Measurements from ENCODE around the gene DOCK6. TPM values are rescaled to one million over a fixed set of nuclear protein-coding genes. Genes with fewer than 3 reads are reported as not detected.

The DOCK6 gene
- total RNA-seq, 1 experiment from 2014 or later, result 29.4 TPM

- no peaks in the 10 kb centered on the region for H3K27me3 ChIP-seq (ENCODE audit: low read length)
- TF ChIP-seq EZH2phosphoT487 (IDR thresholded peaks at IDR 0.05; ENCODE audit: borderline replicate concordance, low read length) (no peak), CTCF (conservative IDR thresholded peaks at IDR 0.05; ENCODE audit: low read depth, low read length) (no peak), EZH2 (IDR thresholded peaks at IDR 0.05; ENCODE audit: low read length, unreplicated experiment) (no peak)
- CTCF ChIA-PET, result no interaction called here
- no peaks in the 10 kb centered on the region for H3K79me2 ChIP-seq (ENCODE audit: low read length)
- H3K4me2 ChIP-seq (ENCODE audit: low read length), result no peak overlapping the region
- no TSS peak for BruUV-seq (replicated peaks)
- peaks cover 8% of the 10 kb centered on the region; the same call in 1 of the 2 replicates for H3K9me3 ChIP-seq (ENCODE audit: low read length)
- intact Hi-C loops (cut with micrococcal nuclease), result no loop called here
- POLR2A ChIA-PET (ENCODE audit: unreplicated experiment), result no interaction called here
- H3K9me2 ChIP-seq (replicated peaks; ENCODE audit: low read length), result no peaks in the 10 kb centered on the region
- no peaks in the 10 kb centered on the region for H3K4me1 ChIP-seq (ENCODE audit: insufficient read depth, low read length)
- H3F3A ChIP-seq (ENCODE audit: low read length, unreplicated experiment), result no peaks in the 10 kb centered on the region
- ATAC-seq, result no peak
- no peaks in the 10 kb centered on the region for H4K20me1 ChIP-seq (ENCODE audit: low read length)
- H3K4me3 ChIP-seq (ENCODE audit: low read length), result no peak overlapping the region
- H3K36me3 ChIP-seq (ENCODE audit: low read depth, low read length), result peaks cover 26% of the 10 kb centered on the region
- DNase-seq, result no peak
- H2AFZ ChIP-seq (ENCODE audit: low read length), result no peak overlapping the region
- H3K9ac ChIP-seq (ENCODE audit: low read length), result no peak overlapping the region
- no peak overlapping the region for H3K27ac ChIP-seq (ENCODE audit: low read length)
These were observed 36.5 kb downstream of the DOCK6 start for GRCh38 chr19:11225815-11226214.

GRCh38 chr19:11225172-11225571 lies 37.2 kb downstream of the DOCK6 start:
- DNase-seq, result no peak
- Histone ChIP-seq H3K9me3 (ENCODE audit: low read length) (peaks cover 8% of the 10 kb centered on the region; the same call in 1 of the 2 replicates), H3K4me2 (ENCODE audit: low read length) (no peak overlapping the region), H3K27ac (ENCODE audit: low read length) (no peak overlapping the region), H4K20me1 (ENCODE audit: low read length) (no peaks in the 10 kb centered on the region), H3K4me1 (ENCODE audit: insufficient read depth, low read length) (no peaks in the 10 kb centered on the region), H3K27me3 (ENCODE audit: low read length) (no peaks in the 10 kb centered on the region), H3K9ac (ENCODE audit: low read length) (no peak overlapping the region), H3K79me2 (ENCODE audit: low read length) (no peaks in the 10 kb centered on the region), H3K36me3 (ENCODE audit: low read depth, low read length) (peaks cover 26% of the 10 kb centered on the region), H2AFZ (ENCODE audit: low read length) (no peak overlapping the region), H3F3A (ENCODE audit: low read length, unreplicated experiment) (no peaks in the 10 kb centered on the region), H3K9me2 (replicated peaks; ENCODE audit: low read length) (no peaks in the 10 kb centered on the region), H3K4me3 (ENCODE audit: low read length) (no peak overlapping the region)
- CTCF ChIA-PET, result no interaction called here
- POLR2A ChIA-PET (ENCODE audit: unreplicated experiment), result no interaction called here
- intact Hi-C loops (cut with micrococcal nuclease), result no loop called here
- TF ChIP-seq CTCF (conservative IDR thresholded peaks at IDR 0.05; ENCODE audit: low read depth, low read length) (no peak), EZH2 (IDR thresholded peaks at IDR 0.05; ENCODE audit: low read length, unreplicated experiment) (no peak), EZH2phosphoT487 (IDR thresholded peaks at IDR 0.05; ENCODE audit: borderline replicate concordance, low read length) (no peak)
- no peak for ATAC-seq
- BruUV-seq (replicated peaks), result no TSS peak

- Histone ChIP-seq H3K9me3 (ENCODE audit: low read length) (peaks cover 8% of the 10 kb centered on the region; the same call in 1 of the 2 replicates), H3K27me3 (ENCODE audit: low read length) (no peaks in the 10 kb centered on the region), H3K4me3 (ENCODE audit: low read length) (no peak overlapping the region), H3K27ac (ENCODE audit: low read length) (no peak overlapping the region), H2AFZ (ENCODE audit: low read length) (no peak overlapping the region), H3K9ac (ENCODE audit: low read length) (no peak overlapping the region), H3K9me2 (replicated peaks; ENCODE audit: low read length) (no peaks in the 10 kb centered on the region), H4K20me1 (ENCODE audit: low read length) (no peaks in the 10 kb centered on the region), H3K4me2 (ENCODE audit: low read length) (no peak overlapping the region), H3K36me3 (ENCODE audit: low read depth, low read length) (peaks cover 26% of the 10 kb centered on the region), H3K4me1 (ENCODE audit: insufficient read depth, low read length) (no peaks in the 10 kb centered on the region), H3F3A (ENCODE audit: low read length, unreplicated experiment) (no peaks in the 10 kb centered on the region), H3K79me2 (ENCODE audit: low read length) (no peaks in the 10 kb centered on the region)
- DNase-seq (no peak), ATAC-seq (no peak)
- intact Hi-C loops (cut with micrococcal nuclease), result no loop called here
- CTCF ChIA-PET, result no interaction called here
- POLR2A ChIA-PET (ENCODE audit: unreplicated experiment), result no interaction called here
- no TSS peak for BruUV-seq (replicated peaks)
- TF ChIP-seq EZH2phosphoT487 (IDR thresholded peaks at IDR 0.05; ENCODE audit: borderline replicate concordance, low read length) (no peak), CTCF (conservative IDR thresholded peaks at IDR 0.05; ENCODE audit: low read depth, low read length) (no peak), EZH2 (IDR thresholded peaks at IDR 0.05; ENCODE audit: low read length, unreplicated experiment) (no peak)
These were observed 37.9 kb downstream of the DOCK6 start for GRCh38 chr19:11224429-11224828.

Measured in PC-3 (cell line).